ENCODE data around the gene GPATCH2L.

DNA sequence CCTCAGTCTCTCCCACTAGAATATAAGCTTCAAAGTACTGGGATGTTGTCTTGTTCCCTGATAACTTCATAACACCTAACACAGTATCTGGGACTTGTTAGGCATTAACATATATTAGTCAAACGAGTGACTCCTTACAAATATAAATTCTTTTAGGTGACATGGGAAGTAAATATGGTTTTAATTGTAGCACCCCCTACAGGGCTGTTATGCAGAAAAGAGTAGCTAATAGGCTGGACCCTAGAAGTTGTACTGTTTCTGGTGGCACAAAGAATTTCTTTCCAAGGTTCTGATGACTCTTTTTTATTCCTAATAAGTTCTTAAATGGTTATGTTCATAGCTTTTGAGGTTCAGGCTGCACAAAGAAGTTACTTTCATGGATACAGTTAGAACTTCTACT is 29.8 kb downstream of the GPATCH2L start:
- TF ChIP-seq CTCF (IDR thresholded peaks at IDR 0.05; ENCODE audit: low read length) (no peak), EZH2 (optimal IDR thresholded peaks at IDR 0.05; ENCODE audit: low read depth, low read length) (no peak)
